Suprapubic skin (tissue), 4 donors: ENCODE results near the gene PRLHR. TPM values are rescaled to one million over a fixed set of nuclear protein-coding genes. Genes with fewer than 3 reads are reported as not detected.

Experiments
- DNase-seq, 2 donors: peaks; one replicate each; pipeline ENCODE4 v3.0.0-alpha.2; 2019; ENCODE audit warnings: low spot score in 2 of 2
- H3K27ac ChIP-seq: fragments of 200-600 bp; sonication (generic); one replicate; pipeline ENCODE4 v1.5.1; 2019
- H3K27me3 ChIP-seq: fragments of 200-600 bp; sonication (generic); one replicate; pipeline ENCODE4 v1.5.1; 2019
- H3K36me3 ChIP-seq: fragments of 200-600 bp; sonication (generic); one replicate; pipeline ENCODE4 v1.5.1; 2019
- H3K4me1 ChIP-seq: fragments of 200-600 bp; sonication (generic); one replicate; pipeline ENCODE4 v1.5.1; 2019
- H3K4me3 ChIP-seq: fragments of 200-600 bp; sonication (generic); one replicate; pipeline ENCODE4 v1.5.1; 2019; ENCODE audit warnings: mild to moderate bottlenecking
- H3K9me3 ChIP-seq: fragments of 200-600 bp; sonication (generic); one replicate; pipeline ENCODE4 v1.5.1; 2019
- CTCF ChIP-seq, 2 donors: fragments of 200-600 bp in 1 of 2; fragments of 450-650 bp in 1 of 2; sonication (generic) in 1 of 2; IDR thresholded peaks; one replicate each; pipeline ENCODE4 v1.5.1; 2016 to 2019; ENCODE audit warnings: antibody characterized with exemption in 2 of 2, mild to moderate bottlenecking in 1 of 2, moderate library complexity in 1 of 2
- EP300 ChIP-seq: sonication (generic); formaldehyde crosslinking; IDR thresholded peaks from one replicate; pipeline ENCODE4 v1.6.1; 2017; ENCODE audit warnings: antibody characterized with exemption
- POLR2A ChIP-seq, 2 donors: fragments of 450-650 bp; IDR thresholded peaks; one replicate each; pipeline ENCODE4 v1.6.1; 2017; ENCODE audit warnings: antibody characterized with exemption in 2 of 2, mild to moderate bottlenecking in 2 of 2, moderate library complexity in 2 of 2
- POLR2AphosphoS5 ChIP-seq, 3 donors: sonication (generic); formaldehyde crosslinking; IDR thresholded peaks; one replicate each; pipeline ENCODE4 v1.6.1; 2017; ENCODE audit warnings: antibody characterized with exemption in 3 of 3
- WGBS: methylation state at CpG from one replicate; pipeline ENCODE4 v1.1.5; 2018; 5-methylcytosine and 5-hydroxymethylcytosine counted together
- total RNA-seq, 4 donors: library from RNA; depleted of rRNA; stranded (reverse); fragments of >200 nt; gene quantifications; one replicate each; pipeline ENCODE4 v1.1.0, GENCODE V29; 2016

PRLHR gene
- total RNA-seq, 4 donors from 2014 or later, result not detected

GRCh38 chr10:118596426-118597124 is 1.1 kb upstream of the PRLHR start:
- no peak for TF ChIP-seq CTCF (IDR thresholded peaks at IDR 0.05)
- TF ChIP-seq POLR2AphosphoS5 (IDR thresholded peaks at IDR 0.05), result no peak
- no peak for TF ChIP-seq POLR2A (IDR thresholded peaks at IDR 0.05)
- TF ChIP-seq EP300, result no peak
- DNase-seq, result no peak
- Histone ChIP-seq H3K9me3 (no peaks in the 10 kb centered on the region), H3K4me3 (no peak overlapping the region), H3K36me3 (no peaks in the 10 kb centered on the region), H3K4me1 (peaks cover 20% of the 10 kb centered on the region), H3K27me3 (peaks cover 95% of the 10 kb centered on the region), H3K27ac (no peak overlapping the region)
- WGBS, result 8% methylated on average over 16 of the region's 16 CpGs

GRCh38 chr10:118595064-118595420 is 406 bp downstream of the PRLHR start:
- no peaks in the 10 kb centered on the region for H3K9me3 ChIP-seq
- whole genome bisulfite sequencing, result 15% methylated on average over 13 of the region's 22 CpGs
- H3K27me3 ChIP-seq, result peaks cover 88% of the 10 kb centered on the region
- no peak for DNase-seq
- H3K4me1 ChIP-seq, result peaks cover 28% of the 10 kb centered on the region
- no peak overlapping the region for H3K27ac ChIP-seq
- no peaks in the 10 kb centered on the region for H3K36me3 ChIP-seq
- TF ChIP-seq POLR2A (IDR thresholded peaks at IDR 0.05) (no peak), POLR2AphosphoS5 (IDR thresholded peaks at IDR 0.05) (no peak), CTCF (IDR thresholded peaks at IDR 0.05) (no peak), EP300 (no peak)
- no peak overlapping the region for H3K4me3 ChIP-seq

DNA sequence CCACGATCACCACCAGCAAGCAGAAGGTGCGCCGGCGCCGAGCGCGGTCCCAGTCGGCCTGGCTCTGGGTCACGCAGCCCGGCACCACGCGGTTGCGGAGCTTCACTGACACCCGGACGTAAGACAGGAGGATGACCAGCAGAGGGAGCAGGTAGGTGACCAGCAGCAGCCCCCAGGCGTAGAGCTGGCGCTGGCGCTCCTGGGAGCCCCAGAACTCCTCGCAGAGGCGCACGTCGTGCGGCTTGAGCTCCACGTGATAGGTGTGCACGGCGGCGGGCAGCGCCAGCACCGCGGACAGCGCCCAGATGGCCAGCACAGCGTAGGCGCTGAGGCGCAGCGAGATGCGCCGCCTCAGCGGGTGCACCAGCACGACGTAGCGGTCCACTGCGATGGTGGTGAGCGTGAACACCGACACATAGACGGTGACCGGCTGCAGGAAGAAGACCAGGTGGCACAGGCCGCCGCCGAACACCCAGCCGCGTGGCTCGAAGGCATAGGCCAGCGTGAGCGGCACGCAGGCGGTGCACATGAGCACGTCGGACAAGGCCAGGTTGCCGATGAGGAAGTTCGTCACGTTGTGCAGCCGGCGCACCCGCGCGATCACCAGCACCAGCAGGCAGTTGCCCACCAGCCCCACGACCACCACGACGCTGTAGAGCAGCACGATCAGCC is 920 bp downstream of the PRLHR start:
- H3K4me3 ChIP-seq, result no peak overlapping the region
- H3K9me3 ChIP-seq, result no peaks in the 10 kb centered on the region
- no peaks in the 10 kb centered on the region for H3K36me3 ChIP-seq
- no peak for DNase-seq
- TF ChIP-seq CTCF (IDR thresholded peaks at IDR 0.05), result peak in 1 of 2 donors; percentile 27
- TF ChIP-seq POLR2A (IDR thresholded peaks at IDR 0.05), result no peak
- H3K27ac ChIP-seq, result no peak overlapping the region
- WGBS, result 16% methylated on average over 5 of the region's 70 CpGs
- peaks cover 29% of the 10 kb centered on the region for H3K4me1 ChIP-seq
- peaks cover 83% of the 10 kb centered on the region for H3K27me3 ChIP-seq

DNA sequence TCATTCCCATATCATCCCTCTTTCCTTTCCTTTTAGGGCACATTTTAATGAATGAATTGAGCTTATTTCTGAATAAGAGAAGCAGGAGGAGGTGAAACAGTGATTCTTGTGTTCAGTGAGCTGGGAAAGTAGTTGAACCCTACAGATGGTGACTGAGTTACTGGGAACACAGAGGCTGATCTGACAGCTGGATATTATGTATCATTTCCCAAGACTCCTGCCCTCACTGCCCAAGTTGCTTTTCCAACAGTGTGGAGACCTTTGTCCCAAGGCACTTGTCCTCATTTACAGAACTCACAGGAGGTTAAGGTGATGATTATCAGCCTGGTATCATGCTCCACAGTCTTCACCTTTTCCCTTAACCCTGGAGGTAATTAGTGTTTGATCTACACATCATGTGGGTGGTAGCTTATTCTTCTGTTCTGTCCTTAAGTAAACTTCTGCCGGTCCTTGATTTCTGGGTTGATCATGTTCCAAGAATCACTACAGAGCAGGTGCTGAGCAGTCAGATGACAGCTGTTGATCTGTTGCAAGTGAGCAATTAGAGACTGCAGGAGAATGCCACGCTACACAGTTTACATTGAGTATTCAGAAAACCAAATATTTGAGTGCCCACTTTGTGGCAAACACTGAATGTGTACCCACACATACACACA is 2.6 kb downstream of the PRLHR start:
- no peak for TF ChIP-seq EP300
- no peak for TF ChIP-seq POLR2A (IDR thresholded peaks at IDR 0.05)
- TF ChIP-seq POLR2AphosphoS5 (IDR thresholded peaks at IDR 0.05), result no peak
- TF ChIP-seq CTCF (IDR thresholded peaks at IDR 0.05), result no peak
- Histone ChIP-seq H3K36me3 (no peaks in the 10 kb centered on the region), H3K4me3 (no peak overlapping the region), H3K27ac (no peak overlapping the region), H3K9me3 (no peaks in the 10 kb centered on the region), H3K4me1 (peaks cover 29% of the 10 kb centered on the region), H3K27me3 (peaks cover 79% of the 10 kb centered on the region)
- 39% methylated on average over 2 of the region's 2 CpGs for WGBS
- no peak for DNase-seq

- Histone ChIP-seq H3K27me3 (peaks cover 69% of the 10 kb centered on the region), H3K4me1 (peaks cover 15% of the 10 kb centered on the region), H3K4me3 (no peak overlapping the region), H3K27ac (no peak overlapping the region), H3K36me3 (no peaks in the 10 kb centered on the region), H3K9me3 (no peaks in the 10 kb centered on the region)
- TF ChIP-seq CTCF (IDR thresholded peaks at IDR 0.05) (no peak), POLR2AphosphoS5 (IDR thresholded peaks at IDR 0.05) (no peak), POLR2A (IDR thresholded peaks at IDR 0.05) (no peak), EP300 (no peak)
- WGBS, result 48% methylated on average over 2 of the region's 2 CpGs
- no peak for DNase-seq
These were observed 5.1 kb downstream of the PRLHR start for GRCh38 chr10:118590334-118590733.
